Measurements from ENCODE around the gene KCND2.

- TF ChIP-seq CTCF (IDR thresholded peaks at IDR 0.05) (no peak), POLR2A (IDR thresholded peaks at IDR 0.05) (no peak)
Measured at GRCh38 chr7:120783273-120783672, 510.3 kb downstream of the KCND2 start.

All from testis (tissue), 2 donors.